GM03348 (cell line): ENCODE measurements around the gene MLPH.

Experiments
- DNase-seq: peaks from one replicate; pipeline ENCODE4 v3.0.0; 2012; ENCODE audit warnings: low spot score

Gene MLPH

DNA sequence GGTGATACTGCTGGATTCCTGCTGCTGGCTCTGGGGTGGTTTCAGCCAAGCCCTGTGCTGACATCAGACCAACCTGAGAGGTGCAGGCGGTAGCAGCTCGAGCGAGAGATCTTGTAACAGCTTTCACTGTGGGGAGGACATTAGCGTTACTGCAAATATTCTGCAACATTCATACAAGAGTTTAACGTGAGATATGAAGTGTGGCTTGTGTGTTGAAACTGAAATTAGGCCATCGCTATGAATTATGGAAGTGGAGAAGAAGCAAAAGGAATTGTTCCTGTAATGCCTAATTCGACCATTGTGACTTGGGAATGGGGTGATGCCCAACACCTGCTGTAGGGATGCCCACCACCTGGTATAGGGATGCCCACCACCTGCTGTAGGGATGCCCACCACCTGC is 6.5 kb upstream of the MLPH start:
- no peak for DNase-seq

- DNase-seq = no peak
Measured at GRCh38 chr2:237480988-237481525, 6.0 kb upstream of the MLPH start.

GRCh38 chr2:237482485-237482884 is 4.6 kb upstream of the MLPH start:
- DNase-seq = peak; percentile 45

- DNase-seq = peak; percentile 74
Measured at GRCh38 chr2:237483018-237483731, 3.9 kb upstream of the MLPH start.

DNA sequence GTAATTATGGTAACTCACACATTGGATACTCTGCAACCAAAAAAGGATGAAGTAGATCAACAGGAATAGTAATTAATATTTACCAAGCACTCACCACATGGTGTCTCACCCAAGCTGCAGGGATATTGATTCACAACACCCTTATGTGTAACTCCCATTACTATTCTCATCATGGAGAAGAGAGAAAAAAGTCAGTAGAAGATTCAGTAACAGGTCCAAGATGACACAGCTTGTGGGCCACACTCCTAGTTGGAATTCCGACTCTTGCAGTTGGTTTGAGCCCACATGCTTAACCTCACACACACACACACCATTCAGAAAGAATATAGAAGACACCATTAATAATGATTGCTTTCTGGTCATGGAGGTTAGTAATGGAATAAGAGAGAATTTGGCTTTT is 1.7 kb upstream of the MLPH start:
- DNase-seq = no peak

GRCh38 chr2:237485844-237486243 is 1.2 kb upstream of the MLPH start:
- no peak for DNase-seq

- DNase-seq = peak; percentile 42
Measured at GRCh38 chr2:237486334-237486818, 675 bp upstream of the MLPH start.

GRCh38 chr2:237487496-237487895 is 445 bp downstream of the MLPH start:
- no peak for DNase-seq

GRCh38 chr2:237488295-237488694 is 1.2 kb downstream of the MLPH start:
- no peak for DNase-seq

GRCh38 chr2:237488901-237489860 is 2.1 kb downstream of the MLPH start:
- DNase-seq = no peak

GRCh38 chr2:237490009-237490711 is 3.1 kb downstream of the MLPH start:
- DNase-seq = no peak

DNA sequence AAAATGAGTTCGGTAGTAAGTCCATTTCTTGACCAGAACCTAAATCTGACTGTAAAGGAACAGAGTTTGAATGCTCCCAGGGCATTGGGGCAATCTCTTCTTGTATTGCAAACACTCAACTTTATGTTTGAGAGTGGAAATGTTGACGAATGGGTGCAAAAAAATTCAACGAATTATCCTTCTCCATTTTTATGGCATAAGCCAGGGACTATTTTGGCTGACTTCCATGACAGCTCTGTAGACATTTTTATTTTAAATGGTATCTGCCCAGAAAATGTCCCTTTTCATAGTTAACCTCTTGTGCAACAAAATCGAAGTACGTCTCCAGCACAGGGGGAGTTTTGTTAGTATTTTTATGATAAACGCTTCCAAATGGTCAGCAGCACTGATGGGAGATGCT is 3.7 kb downstream of the MLPH start:
- no peak for DNase-seq

DNA sequence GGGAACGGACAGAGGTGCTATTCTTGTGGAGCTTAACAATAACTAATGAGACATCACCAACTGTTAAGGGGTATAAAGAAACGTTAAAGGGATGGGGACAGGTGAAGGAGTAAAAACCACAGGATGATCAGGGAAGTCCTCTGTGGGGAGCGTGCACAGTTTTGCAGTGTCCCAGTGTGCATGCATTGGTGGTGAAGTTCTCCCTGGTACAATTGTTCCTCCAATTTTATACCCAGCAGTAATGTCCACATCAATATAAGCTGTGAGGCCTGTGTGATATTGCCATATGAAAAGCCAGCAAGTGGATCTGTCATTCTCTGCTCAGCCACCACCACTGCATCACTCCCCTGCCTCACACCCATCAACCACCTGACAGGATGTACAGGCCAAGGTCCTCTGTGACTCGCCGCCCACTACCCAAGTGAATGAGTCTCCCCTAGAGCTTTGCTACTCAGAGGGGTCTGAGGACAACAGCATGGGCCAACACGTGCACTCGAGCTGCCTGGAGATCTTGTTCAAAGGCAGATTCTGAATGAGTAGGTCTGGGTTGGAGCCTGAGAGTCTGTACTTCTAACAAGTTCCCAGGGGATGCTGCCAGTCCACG is 4.6 kb downstream of the MLPH start:
- no peak for DNase-seq

GRCh38 chr2:237492137-237492890 is 5.3 kb downstream of the MLPH start:
- no peak for DNase-seq

GRCh38 chr2:237494066-237494465 is 7.0 kb downstream of the MLPH start:
- no peak for DNase-seq

DNA sequence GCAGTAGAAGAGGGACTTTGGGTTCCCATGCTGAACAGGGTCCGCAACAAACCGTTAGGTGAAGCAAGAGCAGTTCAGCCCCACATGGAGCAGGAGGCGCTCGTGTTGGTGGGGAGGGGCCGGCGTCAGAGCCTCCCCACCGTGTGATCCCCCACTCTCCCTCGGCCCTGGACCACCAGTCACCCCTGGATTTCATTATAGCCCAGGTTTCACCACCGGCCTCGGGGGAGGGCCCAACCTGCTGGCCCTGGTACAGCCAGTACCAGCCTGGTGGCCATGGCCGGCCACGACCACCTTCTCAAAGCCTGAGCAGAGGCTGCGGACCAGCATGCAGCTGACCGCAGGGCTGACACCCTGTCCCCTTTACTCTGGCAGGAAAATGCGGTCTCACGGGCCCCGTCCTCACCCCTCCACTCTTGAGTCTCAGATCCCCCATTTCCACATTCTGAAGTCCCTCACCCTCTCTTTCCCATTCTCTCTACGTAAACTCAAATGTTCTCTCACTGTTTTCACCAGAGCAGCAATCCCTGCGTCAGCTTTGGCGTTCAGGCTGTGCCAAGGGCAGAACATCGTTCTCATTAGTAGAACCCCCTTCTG is 8.6 kb downstream of the MLPH start:
- no peak for DNase-seq

DNA sequence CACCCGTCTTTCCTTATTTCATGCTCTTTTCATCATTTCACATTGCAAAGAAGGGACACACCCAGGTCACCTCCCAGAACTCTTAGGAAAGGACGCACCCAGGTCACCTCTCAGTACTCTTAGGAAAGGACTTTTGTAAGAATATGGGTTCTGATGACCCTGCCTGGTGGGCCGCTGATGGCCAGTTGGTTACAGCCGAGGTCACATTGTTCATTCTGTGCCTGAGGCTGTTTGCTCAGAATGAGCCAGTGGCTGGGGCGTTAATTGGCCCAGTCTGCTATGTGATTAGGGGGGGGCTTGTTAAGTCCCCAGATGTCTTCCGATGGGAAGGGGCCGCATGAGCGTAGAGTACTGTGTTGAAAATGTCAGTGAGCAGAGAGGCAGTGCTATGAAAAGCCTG is 9.4 kb downstream of the MLPH start:
- DNase-seq = no peak

- no peak for DNase-seq
Measured at GRCh38 chr2:237497009-237497837, 10.2 kb downstream of the MLPH start.

GRCh38 chr2:237497838-237498186 is 10.8 kb downstream of the MLPH start:
- peak; percentile 85 for DNase-seq

GRCh38 chr2:237498341-237498740 is 11.3 kb downstream of the MLPH start:
- no peak for DNase-seq
